Endodermal cell (in vitro differentiated cells): Measurements from ENCODE around the gene SIDT1. TPM values are rescaled to one million over a fixed set of nuclear protein-coding genes. Genes with fewer than 3 reads are reported as not detected.
A peak's percentile ranks its signal among the peaks of the same experiment; 100 is the strongest.

ENCODE experiments used
- DNase-seq: peaks from one replicate; pipeline ENCODE4 v3.0.0-alpha.2; 2017
- H3K27ac ChIP-seq: 2 replicates; pipeline ENCODE4 v1.5.1; 2013; ENCODE audit warnings: mild to moderate bottlenecking, low read depth, low read length, moderate library complexity
- H3K27me3 ChIP-seq: 2 replicates; pipeline ENCODE4 v1.6.1; 2013; ENCODE audit warnings: mild to moderate bottlenecking, low read length, moderate library complexity; ENCODE audit not compliant: insufficient read depth, control insufficient read depth, poor library complexity, severe bottlenecking
- H3K36me3 ChIP-seq: 2 replicates; pipeline ENCODE4 v1.7.0; 2013; ENCODE audit warnings: mild to moderate bottlenecking, low read length, moderate library complexity; ENCODE audit not compliant: control insufficient read depth, insufficient read depth
- H3K4me1 ChIP-seq: one replicate; pipeline ENCODE4 v1.7.0; 2013; ENCODE audit warnings: low read length; ENCODE audit not compliant: control insufficient read depth, insufficient read depth
- H3K4me3 ChIP-seq: 2 replicates; pipeline ENCODE4 v1.5.1; 2013; ENCODE audit warnings: mild to moderate bottlenecking, low read length, moderate library complexity
- H3K9ac ChIP-seq: 2 replicates; pipeline ENCODE4 v1.6.1; 2013; ENCODE audit warnings: mild to moderate bottlenecking, low read length, moderate library complexity; ENCODE audit not compliant: poor library complexity, severe bottlenecking; ENCODE audit errors: extremely low read depth
- H3K9me3 ChIP-seq: 2 replicates; pipeline ENCODE4 v1.6.1; 2013; ENCODE audit warnings: mild to moderate bottlenecking, low read length, moderate library complexity; ENCODE audit not compliant: control insufficient read depth
- H3K27ac Mint-ChIP-seq: 2 replicates; pipeline ENCODE4 v1.8.0; 2020; ENCODE audit warnings: mixed read lengths
- H3K27me3 Mint-ChIP-seq: 2 replicates; pipeline ENCODE4 v1.8.0; 2021; ENCODE audit warnings: mild to moderate bottlenecking, mixed read lengths; ENCODE audit not compliant: insufficient read depth
- H3K36me3 Mint-ChIP-seq: 2 replicates; pipeline ENCODE4 v1.8.0; 2020; ENCODE audit warnings: low read depth, mixed read lengths
- H3K4me1 Mint-ChIP-seq: 2 replicates; pipeline ENCODE4 v1.8.0; 2020; ENCODE audit warnings: mixed read lengths
- H3K4me3 Mint-ChIP-seq: 2 replicates; pipeline ENCODE4 v1.8.0; 2020; ENCODE audit warnings: mild to moderate bottlenecking, moderate library complexity, mixed read lengths
- H3K9me3 Mint-ChIP-seq: 2 replicates; pipeline ENCODE4 v1.8.0; 2020; ENCODE audit warnings: mild to moderate bottlenecking, mixed read lengths
- CTCF ChIP-seq: fragments of 200-600 bp; sonication (generic); conservative IDR thresholded peaks from 2 replicates; pipeline ENCODE4 v1.5.0; 2021; ENCODE audit warnings: antibody characterized with exemption, mild to moderate bottlenecking
- WGBS, 2 experiments: methylation state at CpG; one replicate each; pipeline versions ENCODE4 v1.1.5 to v1.1.7; 2013; ENCODE audit warnings: missing lambda C conversion rate in 2 of 2, mixed read lengths in 1 of 2; ENCODE audit not compliant: insufficient coverage in 1 of 2, insufficient read length in 1 of 2; 5-methylcytosine and 5-hydroxymethylcytosine counted together
- long read RNA-seq, 4 experiments: library from polyadenylated mRNA in 2 of 4; library from RNA in 1 of 4; library from capped mRNA in 1 of 4; stranded (forward) in 3 of 4; unstranded in 1 of 4; transcript quantifications; one replicate each; pipeline ENCODE4 v2.0.0, GENCODE V29; 2020 to 2021; ENCODE audit warnings: inconsistent platforms in 1 of 4
- polyA plus RNA-seq, 2 experiments: library from polyadenylated mRNA; stranded (reverse); fragments of 50-300 nt; gene quantifications; one replicate each; pipeline ENCODE4 v1.2.3, GENCODE V29; 2013
- total RNA-seq, 2 donors: library from RNA; stranded (reverse); fragmentation: NEBNext Ultra II Directional in 1 of 2; extraction: Animal tissue kit (Norgen Biotek cat#: 25700) in 1 of 2; gene quantifications; 2 replicates in 1 of 2; 3 replicates in 1 of 2; pipeline ENCODE4 v1.2.1, GENCODE V29; 2021

Gene SIDT1
- not detected for total RNA-seq
- 0.25 TPM for polyA plus RNA-seq (2013, experiment 1 of 2)
- polyA plus RNA-seq (2013, experiment 2 of 2), result 0.70 TPM
- long read RNA-seq, experiment 1, result 0 reads
- long read RNA-seq, experiment 2, result 0 reads
- long read RNA-seq, experiment 3, result 0 reads
- long read RNA-seq, experiment 4, result 0 reads

- H3K36me3 ChIP-seq, result no peaks in the 10 kb centered on the region
- no peaks in the 10 kb centered on the region for H3K4me1 ChIP-seq
- Mint-ChIP-seq H3K36me3 (no peaks in the 10 kb centered on the region), H3K4me1 (peaks cover 12% of the 10 kb centered on the region), H3K4me3 (peak within 1 kb of the TSS; percentile 67), H3K9me3 (no peaks in the 10 kb centered on the region), H3K27ac (no peak within 1 kb of the TSS), H3K27me3 (peaks cover 80% of the 10 kb centered on the region)
- no peak within 1 kb of the TSS for H3K27ac ChIP-seq
- no peak for TF ChIP-seq CTCF
- DNase-seq, result peak; percentile 65
- peaks cover 88% of the 10 kb centered on the region for H3K27me3 ChIP-seq
- H3K9ac ChIP-seq, result no peak within 1 kb of the TSS
- H3K9me3 ChIP-seq, result no peaks in the 10 kb centered on the region
- WGBS, 2 experiments, result 0 to 15% methylated on average over 9 to 18 of the region's 18 CpGs
- peak within 1 kb of the TSS; percentile 80 for H3K4me3 ChIP-seq
Measured at GRCh38 chr3:113531826-113532697, at the start of gene SIDT1. TSS of gene SIDT1 (plus strand) at chr3:113532555. CDS start at chr3:113533022, 467 bp downstream.

GRCh38 chr3:113485161-113485609 lies 47.2 kb upstream of the SIDT1 start:
- no peaks in the 10 kb centered on the region for H3K4me1 Mint-ChIP-seq
- no peak for TF ChIP-seq CTCF
- Histone ChIP-seq H3K4me1 (no peaks in the 10 kb centered on the region), H3K36me3 (peaks cover 3% of the 10 kb centered on the region), H3K27ac (no peak overlapping the region), H3K27me3 (no peaks in the 10 kb centered on the region), H3K9ac (no peak overlapping the region), H3K4me3 (no peak overlapping the region), H3K9me3 (peaks cover 9% of the 10 kb centered on the region)
- peaks cover 44% of the 10 kb centered on the region for H3K36me3 Mint-ChIP-seq
- H3K9me3 Mint-ChIP-seq, result peaks cover 46% of the 10 kb centered on the region
- H3K4me3 Mint-ChIP-seq, result no peak overlapping the region
- H3K27me3 Mint-ChIP-seq, result no peaks in the 10 kb centered on the region
- 83 to 91% methylated on average over 4 to 8 of the region's 8 CpGs for WGBS, 2 experiments
- H3K27ac Mint-ChIP-seq, result no peak overlapping the region
- peak; percentile 41 for DNase-seq

- 50 to 86% methylated on average over 1 to 2 of the region's 2 CpGs for WGBS, 2 experiments
- H3K36me3 Mint-ChIP-seq, result peaks cover 20% of the 10 kb centered on the region
- no peaks in the 10 kb centered on the region for H3K27me3 ChIP-seq
- no peak overlapping the region for H3K27ac ChIP-seq
- no peaks in the 10 kb centered on the region for H3K4me1 Mint-ChIP-seq
- no peaks in the 10 kb centered on the region for H3K27me3 Mint-ChIP-seq
- no peak overlapping the region for H3K27ac Mint-ChIP-seq
- peaks cover 40% of the 10 kb centered on the region for H3K36me3 ChIP-seq
- H3K9me3 ChIP-seq, result no peaks in the 10 kb centered on the region
- H3K4me3 ChIP-seq, result no peak overlapping the region
- H3K4me3 Mint-ChIP-seq, result no peak overlapping the region
- TF ChIP-seq CTCF, result peak; percentile 75
- DNase-seq, result peak; percentile 51
- no peak overlapping the region for H3K9ac ChIP-seq
- no peaks in the 10 kb centered on the region for H3K4me1 ChIP-seq
- H3K9me3 Mint-ChIP-seq, result no peaks in the 10 kb centered on the region
Measured at GRCh38 chr3:113495035-113495434, 37.3 kb upstream of the SIDT1 start.
